ENCODE data around the gene QRFP.

QRFP gene

DNA sequence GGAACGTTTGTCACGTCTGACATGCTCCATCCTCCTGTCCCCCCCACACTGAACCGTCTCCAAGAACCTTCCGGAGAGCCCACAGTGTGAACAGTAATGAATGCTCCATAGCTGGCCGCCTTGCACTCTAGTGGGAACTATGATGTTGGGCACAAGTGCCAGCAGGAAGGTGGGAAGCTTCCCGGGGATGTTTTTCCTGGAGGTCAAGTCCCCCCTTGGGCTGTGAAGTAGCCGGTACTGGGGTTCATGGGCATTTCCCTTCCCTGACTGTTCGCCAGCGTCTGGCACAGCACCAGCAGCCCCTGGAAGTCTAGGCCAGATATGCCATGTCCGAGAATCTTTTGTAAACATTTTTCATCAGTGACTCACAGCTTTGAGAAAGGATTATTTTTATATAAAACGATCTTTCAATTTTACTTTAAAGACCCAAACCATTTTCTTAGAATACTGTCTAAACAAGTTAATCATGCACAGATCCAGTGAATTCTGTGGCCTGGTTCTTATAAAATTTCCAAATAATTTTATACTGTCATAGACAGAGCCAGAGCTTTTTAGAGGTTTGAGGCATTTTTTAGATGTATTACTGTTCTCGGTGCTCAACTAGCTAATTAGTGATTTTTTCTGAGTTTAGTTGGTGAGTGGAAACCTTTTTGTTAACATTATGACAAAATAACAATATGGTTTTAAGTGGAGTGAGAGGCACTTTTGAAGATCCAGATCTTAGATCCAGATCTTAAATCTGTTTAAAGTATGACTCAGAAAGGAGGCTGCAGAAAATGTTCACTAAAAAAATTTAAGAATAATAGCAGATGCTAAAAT lies 49.9 kb downstream of the QRFP start:
- DNase-seq: no peak

DNA sequence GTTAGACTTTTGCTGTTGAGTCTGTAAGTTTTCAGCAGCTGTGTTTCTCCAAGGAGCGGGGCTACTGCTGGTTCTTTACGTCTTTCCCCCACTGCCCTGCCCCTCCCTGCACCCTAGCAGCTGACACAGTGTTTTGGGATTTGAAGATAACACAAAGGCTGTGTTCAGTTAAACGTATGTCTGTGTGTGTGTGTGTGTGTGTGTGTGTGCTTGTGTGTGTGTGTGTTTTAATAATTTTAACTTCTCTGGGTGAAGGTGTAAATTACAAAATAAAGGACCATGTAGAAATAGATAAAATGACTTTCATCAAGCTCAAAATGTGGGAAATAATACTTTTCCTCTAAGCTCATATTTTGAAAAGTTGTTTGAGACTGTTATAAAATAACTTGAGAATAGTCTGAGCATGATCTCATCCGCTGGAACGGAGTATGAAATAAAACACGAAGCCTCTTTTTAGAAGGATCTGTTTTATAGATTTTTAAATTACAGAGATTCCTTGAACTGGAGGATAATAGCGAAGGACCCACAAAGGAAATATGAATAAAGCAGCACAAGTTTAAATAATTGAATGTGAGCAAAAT lies 50.6 kb downstream of the QRFP start:
- DNase-seq: no peak

DNA sequence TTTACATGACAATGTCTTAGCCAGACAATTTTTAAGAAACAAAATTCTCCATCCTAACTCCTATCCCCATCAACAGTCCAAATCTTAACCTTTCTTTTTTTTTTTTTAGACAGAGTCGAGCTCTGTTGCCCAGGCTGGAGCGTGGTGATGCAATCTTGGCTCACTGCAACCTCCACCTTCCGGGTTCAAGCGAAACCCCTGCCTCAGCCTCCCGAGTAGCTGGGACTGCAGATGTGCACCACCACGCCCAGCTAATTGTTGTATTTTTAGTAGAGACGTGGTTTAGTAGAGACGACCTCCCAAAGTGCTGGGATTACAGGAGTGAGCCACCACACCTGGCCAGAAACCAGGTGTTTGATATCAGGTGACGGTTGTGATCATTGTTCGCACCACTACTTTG lies 51.4 kb downstream of the QRFP start:
- DNase-seq: no peak

DNA sequence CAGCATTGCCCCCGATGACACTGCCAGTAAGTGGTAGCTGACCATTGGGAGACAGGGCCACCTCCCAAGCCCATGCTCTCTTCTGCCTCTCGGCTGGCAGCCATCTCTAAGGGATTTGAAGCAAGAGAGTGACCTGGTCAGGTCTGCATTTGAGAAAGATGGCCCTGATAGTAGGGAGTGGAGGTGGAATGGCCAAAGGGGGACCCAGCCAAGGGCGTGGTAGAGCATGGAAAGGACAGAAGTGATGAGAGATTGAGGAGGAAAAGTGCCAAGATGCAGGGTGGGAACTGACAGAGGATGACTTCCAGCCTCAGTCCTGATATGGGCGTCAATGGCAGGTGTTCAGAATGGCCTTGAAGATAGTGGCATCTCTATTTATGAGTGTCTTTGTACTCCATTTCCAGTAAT lies 52.6 kb downstream of the QRFP start:
- DNase-seq: no peak

DNA sequence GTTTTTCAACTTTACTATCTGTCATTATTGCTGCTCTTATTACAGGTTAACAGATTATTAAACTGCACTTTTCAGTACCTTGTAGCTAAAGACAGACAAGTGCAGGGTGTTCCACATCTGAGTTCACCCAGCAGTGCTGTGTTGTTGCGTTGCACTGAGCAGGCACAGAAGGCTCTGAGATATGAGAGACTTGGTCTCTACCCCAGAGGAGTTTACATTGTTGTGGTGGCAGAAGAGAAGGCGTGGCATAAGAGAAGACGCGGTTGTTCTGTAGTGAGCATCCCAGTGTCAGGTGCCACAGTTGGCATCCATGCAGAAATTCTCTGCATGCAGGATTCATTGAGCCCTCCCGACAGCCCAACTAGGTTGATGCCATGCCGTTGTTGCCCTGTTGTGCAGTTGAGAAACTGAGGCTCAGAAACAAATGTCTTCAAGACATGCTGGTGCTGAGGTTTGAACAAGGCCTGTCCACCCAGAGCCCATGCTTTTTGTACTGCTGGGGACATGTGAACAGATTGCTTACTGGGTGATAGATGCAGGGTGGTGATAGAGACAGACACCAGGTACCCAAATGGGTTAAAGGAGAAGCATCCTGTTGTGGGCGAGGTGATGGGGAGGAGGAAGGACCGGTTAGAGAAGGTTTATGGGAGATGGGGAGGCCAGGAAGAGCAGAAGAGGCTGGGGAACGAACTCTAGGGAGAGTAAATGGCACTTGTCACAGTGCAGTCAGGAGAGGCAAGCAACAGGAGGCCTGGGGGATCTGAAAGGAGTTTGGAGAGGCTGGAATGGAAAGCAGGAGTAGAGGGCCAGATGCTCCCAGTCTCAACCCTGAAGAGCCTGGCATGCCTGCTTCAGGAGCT lies 53.3 kb downstream of the QRFP start:
- DNase-seq: no peak
